DOHH2 (cell line): ENCODE results near the gene NFAT5.

ENCODE experiments used
- CTCF ChIP-seq: fragments of 200-600 bp; sonication (generic); IDR thresholded peaks from one replicate; pipeline ENCODE4 v1.5.1; 2014; ENCODE audit warnings: antibody characterized with exemption, mild to moderate bottlenecking, low read depth, low read length; ENCODE audit not compliant: poor library complexity, severe bottlenecking
- EZH2phosphoT487 ChIP-seq: fragments of 200-600 bp; sonication (generic); IDR thresholded peaks from 2 replicates; pipeline ENCODE4 v1.6.1; 2017; ENCODE audit warnings: borderline replicate concordance, mild to moderate bottlenecking, antibody characterized with exemption, low read length, moderate library complexity, mixed read lengths

GRCh38 chr16:69579783-69580481 lies 14.2 kb downstream of the NFAT5 start:
- no peak for TF ChIP-seq CTCF
- no peak for TF ChIP-seq EZH2phosphoT487
